Activated CD4-positive, alpha-beta memory T cell treated with anti-CD3 and anti-CD28 coated beads, Interleukin-2, amount 10 ng/mL, durations not matched to agents 7 days and 5 days (primary cell): ENCODE measurements around the gene SYK. TPM values are rescaled to one million over a fixed set of nuclear protein-coding genes. Genes with fewer than 3 reads are reported as not detected.

Experiments used
- CTCF ChIA-PET: fragments of 350-600 bp; sonication (Branson Sonifier 250); formaldehyde crosslinking; loops from one replicate; lab custom pipeline; 2021; ENCODE audit warnings: antibody characterized with exemption, inconsistent platforms; lab: Charles Lee
- POLR2A ChIA-PET: fragments of 350-600 bp; sonication (Branson Sonifier 250); formaldehyde crosslinking; loops from one replicate; lab custom pipeline; 2021; ENCODE audit warnings: antibody characterized with exemption; lab: Charles Lee
- DNase-seq: peaks from one replicate; pipeline ENCODE4 v3.0.0-alpha.2; 2020
- H3K27ac Mint-ChIP-seq: one replicate; pipeline ENCODE4 v1.8.0; 2021; ENCODE audit warnings: mild to moderate bottlenecking, mixed read lengths
- H3K27me3 Mint-ChIP-seq: one replicate; pipeline ENCODE4 v1.8.0; 2021; ENCODE audit warnings: mixed read lengths
- H3K36me3 Mint-ChIP-seq: one replicate; pipeline ENCODE4 v1.8.0; 2021; ENCODE audit warnings: low read depth, mixed read lengths
- H3K4me1 Mint-ChIP-seq: one replicate; pipeline ENCODE4 v1.8.0; 2021; ENCODE audit warnings: mixed read lengths
- H3K4me3 Mint-ChIP-seq: one replicate; pipeline ENCODE4 v1.8.0; 2021; ENCODE audit warnings: mild to moderate bottlenecking, mixed read lengths
- H3K9me3 Mint-ChIP-seq: one replicate; pipeline ENCODE4 v1.8.0; 2021; ENCODE audit warnings: mixed read lengths
- total RNA-seq, 2 experiments: library from RNA; stranded (reverse); gene quantifications; one replicate each; pipeline ENCODE4 v1.2.3, GENCODE V29; 2021

SYK gene
- total RNA-seq, 2 experiments from 2014 or later: not detected

GRCh38 chr9:90901933-90902332 is 100.3 kb downstream of the SYK start:
- H3K27me3 Mint-ChIP-seq: peaks cover 11% of the 10 kb centered on the region
- H3K9me3 Mint-ChIP-seq: peaks cover 5% of the 10 kb centered on the region
- CTCF ChIA-PET: interaction anchor here (1.4 kb wide), 1 partner anchor 14 kb away, joined by 4 read pairs; no protein-coding TSS in a partner anchor
- no peak overlapping the region for H3K27ac Mint-ChIP-seq
- POLR2A ChIA-PET: interaction anchor here (0.9 kb wide), 1 partner anchor 617 kb away, joined by 3 read pairs; no protein-coding TSS in a partner anchor
- H3K4me1 Mint-ChIP-seq: no peaks in the 10 kb centered on the region
- no peaks in the 10 kb centered on the region for H3K36me3 Mint-ChIP-seq
- no peak for DNase-seq
- no peak overlapping the region for H3K4me3 Mint-ChIP-seq

- Mint-ChIP-seq H3K4me3 (no peak overlapping the region), H3K9me3 (peaks cover 5% of the 10 kb centered on the region), H3K4me1 (no peaks in the 10 kb centered on the region), H3K27me3 (peaks cover 17% of the 10 kb centered on the region), H3K27ac (no peak overlapping the region), H3K36me3 (no peaks in the 10 kb centered on the region)
- no peak for DNase-seq
- ChIA-PET POLR2A (no interaction called here), CTCF (no interaction called here)
Observed at GRCh38 chr9:90903766-90904424, 102.3 kb downstream of the SYK start.

- Mint-ChIP-seq H3K27me3 (peaks cover 17% of the 10 kb centered on the region), H3K36me3 (no peaks in the 10 kb centered on the region), H3K27ac (no peak overlapping the region), H3K9me3 (no peaks in the 10 kb centered on the region), H3K4me3 (no peak overlapping the region), H3K4me1 (no peaks in the 10 kb centered on the region)
- POLR2A ChIA-PET: no interaction called here
- DNase-seq: no peak
- CTCF ChIA-PET: interaction anchor here (1.9 kb wide), 1 partner anchor 10 kb away, joined by 8 read pairs; no protein-coding TSS in a partner anchor
Observed at GRCh38 chr9:90904706-90905478, 103.3 kb downstream of the SYK start.

- Mint-ChIP-seq H3K27ac (no peak overlapping the region), H3K9me3 (no peaks in the 10 kb centered on the region), H3K36me3 (no peaks in the 10 kb centered on the region), H3K27me3 (peaks cover 15% of the 10 kb centered on the region), H3K4me3 (no peak overlapping the region), H3K4me1 (no peaks in the 10 kb centered on the region)
- DNase-seq: no peak
- CTCF ChIA-PET: interaction anchor here (1.9 kb wide), 1 partner anchor 9 kb away, joined by 8 read pairs; no protein-coding TSS in a partner anchor
- POLR2A ChIA-PET: no interaction called here
Observed at GRCh38 chr9:90905822-90906221, 104.2 kb downstream of the SYK start.

- DNase-seq: no peak
- no peak overlapping the region for H3K4me3 Mint-ChIP-seq
- ChIA-PET CTCF (interaction anchor here (1.9 kb wide), 1 partner anchor 9 kb away, joined by 8 read pairs; no protein-coding TSS in a partner anchor), POLR2A (no interaction called here)
- no peaks in the 10 kb centered on the region for H3K4me1 Mint-ChIP-seq
- H3K36me3 Mint-ChIP-seq: no peaks in the 10 kb centered on the region
- H3K27ac Mint-ChIP-seq: no peak overlapping the region
- H3K9me3 Mint-ChIP-seq: no peaks in the 10 kb centered on the region
- peaks cover 14% of the 10 kb centered on the region for H3K27me3 Mint-ChIP-seq
Observed at GRCh38 chr9:90906316-90907055, 104.9 kb downstream of the SYK start.

- Mint-ChIP-seq H3K36me3 (no peaks in the 10 kb centered on the region), H3K27me3 (peaks cover 14% of the 10 kb centered on the region), H3K9me3 (no peaks in the 10 kb centered on the region), H3K4me3 (no peak overlapping the region), H3K4me1 (no peaks in the 10 kb centered on the region), H3K27ac (no peak overlapping the region)
- POLR2A ChIA-PET: no interaction called here
- DNase-seq: no peak
- CTCF ChIA-PET: interaction anchor here (1.9 kb wide), 1 partner anchor 8 kb away, joined by 8 read pairs; no protein-coding TSS in a partner anchor
Observed at GRCh38 chr9:90907056-90907445, 105.4 kb downstream of the SYK start.

- POLR2A ChIA-PET: no interaction called here
- H3K27me3 Mint-ChIP-seq: peaks cover 14% of the 10 kb centered on the region
- H3K4me1 Mint-ChIP-seq: no peaks in the 10 kb centered on the region
- H3K27ac Mint-ChIP-seq: no peak overlapping the region
- CTCF ChIA-PET: no interaction called here
- H3K9me3 Mint-ChIP-seq: no peaks in the 10 kb centered on the region
- no peak overlapping the region for H3K4me3 Mint-ChIP-seq
- no peaks in the 10 kb centered on the region for H3K36me3 Mint-ChIP-seq
- DNase-seq: no peak
Observed at GRCh38 chr9:90907790-90908189, 106.2 kb downstream of the SYK start.

GRCh38 chr9:90909225-90909624 is 107.6 kb downstream of the SYK start:
- POLR2A ChIA-PET: no interaction called here
- DNase-seq: no peak

GRCh38 chr9:90909747-90910283 is 108.2 kb downstream of the SYK start:
- ChIA-PET POLR2A (no interaction called here), CTCF (no interaction called here)
- no peak for DNase-seq
- Mint-ChIP-seq H3K27ac (no peak overlapping the region), H3K36me3 (no peaks in the 10 kb centered on the region), H3K4me3 (no peak overlapping the region), H3K9me3 (no peaks in the 10 kb centered on the region), H3K27me3 (peaks cover 14% of the 10 kb centered on the region), H3K4me1 (peaks cover 2% of the 10 kb centered on the region)

More at GRCh38 chr9:90909225-90909624, 107.6 kb downstream of the SYK start:
- Mint-ChIP-seq H3K4me1 (no peaks in the 10 kb centered on the region), H3K27ac (no peak overlapping the region), H3K27me3 (peaks cover 14% of the 10 kb centered on the region), H3K9me3 (no peaks in the 10 kb centered on the region), H3K4me3 (no peak overlapping the region), H3K36me3 (no peaks in the 10 kb centered on the region)
- CTCF ChIA-PET: no interaction called here

- no peaks in the 10 kb centered on the region for H3K36me3 Mint-ChIP-seq
- peaks cover 7% of the 10 kb centered on the region for H3K4me1 Mint-ChIP-seq
- CTCF ChIA-PET: interaction anchor here (0.6 to 4.9 kb wide), 39 partner anchors 8 to 1388 kb away, joined by 3 to 55 read pairs (median 4); partner anchors contain the start of gene NFIL3
- H3K27me3 Mint-ChIP-seq: no peaks in the 10 kb centered on the region
- H3K9me3 Mint-ChIP-seq: no peaks in the 10 kb centered on the region
- no peak overlapping the region for H3K27ac Mint-ChIP-seq
- POLR2A ChIA-PET: interaction anchor here (1.1 to 2.7 kb wide), 2 partner anchors 512 to 514 kb away, joined by 3 to 13 read pairs; no protein-coding TSS in a partner anchor
- no peak overlapping the region for H3K4me3 Mint-ChIP-seq
- DNase-seq: no peak
Observed at GRCh38 chr9:90914196-90914595, 112.6 kb downstream of the SYK start.

GRCh38 chr9:90914868-90915483 is 113.4 kb downstream of the SYK start:
- no peaks in the 10 kb centered on the region for H3K9me3 Mint-ChIP-seq
- peaks cover 7% of the 10 kb centered on the region for H3K4me1 Mint-ChIP-seq
- no peak overlapping the region for H3K27ac Mint-ChIP-seq
- DNase-seq: peak; percentile 80
- H3K36me3 Mint-ChIP-seq: no peaks in the 10 kb centered on the region
- POLR2A ChIA-PET: interaction anchor here (1.0 to 2.7 kb wide), 3 partner anchors 510 to 514 kb away, joined by 3 to 13 read pairs (median 3); no protein-coding TSS in a partner anchor
- H3K4me3 Mint-ChIP-seq: no peak overlapping the region
- H3K27me3 Mint-ChIP-seq: no peaks in the 10 kb centered on the region
- CTCF ChIA-PET: interaction anchor here (0.6 to 4.9 kb wide), 57 partner anchors 9 to 1387 kb away, joined by 3 to 55 read pairs (median 4); partner anchors contain the start of genes NFIL3 and ROR2

- ChIA-PET CTCF (interaction anchor here (0.6 to 4.9 kb wide), 44 partner anchors 10 to 861 kb away, joined by 3 to 55 read pairs (median 4); partner anchors contain the start of gene NFIL3), POLR2A (interaction anchor here (0.8 to 2.7 kb wide), 3 partner anchors 98 to 510 kb away, joined by 3 to 13 read pairs (median 3); no protein-coding TSS in a partner anchor)
- Mint-ChIP-seq H3K4me3 (no peak overlapping the region), H3K4me1 (peaks cover 7% of the 10 kb centered on the region), H3K9me3 (no peaks in the 10 kb centered on the region), H3K27ac (no peak overlapping the region), H3K36me3 (no peaks in the 10 kb centered on the region), H3K27me3 (no peaks in the 10 kb centered on the region)
- peak; percentile 43 for DNase-seq
Observed at GRCh38 chr9:90915693-90916092, 114.1 kb downstream of the SYK start.
